K562 (cell line): ENCODE results near the gene FCRL4. TPM values are rescaled to one million over a fixed set of nuclear protein-coding genes. Genes with fewer than 3 reads are reported as not detected.

Experiments
- polyA plus RNA-seq, 8 experiments: library from polyadenylated mRNA; depleted of rRNA in 4 of 8; stranded (reverse) in 5 of 8; unstranded in 3 of 8; fragments of >200 nt; fragmentation: Nextera tagmentation in 2 of 8; fragmentation: Illumina TruSeq in 1 of 8; extraction: Ambion mirVana in 2 of 8; extraction: Trizol in 1 of 8; gene quantifications; 2 replicates each; pipeline versions ENCODE4 v1.2.1 to v1.2.3, GENCODE V29; 2011 to 2014; ENCODE audit warnings: inconsistent platforms in 1 of 8, missing spikeins in 1 of 8
- total RNA-seq, 7 experiments: library from RNA; depleted of rRNA in 6 of 7; stranded (reverse); fragments of >200 nt in 6 of 7; fragmentation: Illumina TruSeq in 2 of 7; extraction: Trizol in 2 of 7; gene quantifications; 2 replicates each; pipeline versions ENCODE4 v1.2.1 to v1.2.3, GENCODE V29; 2011 to 2021; ENCODE audit warnings: low replicate concordance in 1 of 7

Gene FCRL4
- total and polyA plus RNA-seq, 9 of the 15 experiments (the other 6 are each of a cell fraction or from before 2014, with no cell fraction given), result not detected

Other genes with a start within 250 kb of the FCRL4 start
- not detected in 2 replicates for gene FCRL5, start 45.6 kb downstream of the FCRL4 start, total RNA-seq (2014; rRNA removed)
- gene FCRL5, start 45.6 kb downstream of the FCRL4 start, total RNA-seq (2014; rRNA removed; fragmentation: Illumina TruSeq; extraction: Trizol), result not detected in 2 replicates
- gene FCRL5, start 45.6 kb downstream of the FCRL4 start, total RNA-seq (2015; rRNA removed; fragmentation: Illumina TruSeq; extraction: Trizol), result not detected in 2 replicates
- not detected in 2 replicates for gene FCRL5, start 45.6 kb downstream of the FCRL4 start, total RNA-seq (2021)
- not detected in 2 replicates for gene FCRL5, start 45.6 kb downstream of the FCRL4 start, polyA plus RNA-seq (2011; rRNA removed)
- not detected in 2 replicates for gene FCRL5, start 45.6 kb downstream of the FCRL4 start, polyA plus RNA-seq (2014; fragmentation: Illumina TruSeq; extraction: Trizol)
- gene FCRL5, start 45.6 kb downstream of the FCRL4 start, polyA plus RNA-seq (2014; fragmentation: Nextera tagmentation; extraction: Ambion mirVana), result not detected
- not detected in 2 replicates for gene FCRL5, start 45.6 kb downstream of the FCRL4 start, polyA plus RNA-seq (2014; rRNA removed)
- gene FCRL3, start 102.7 kb upstream of the FCRL4 start, total RNA-seq (2014; rRNA removed), result not detected in 2 replicates
- gene FCRL3, start 102.7 kb upstream of the FCRL4 start, total RNA-seq (2014; rRNA removed; fragmentation: Illumina TruSeq; extraction: Trizol), result not detected in 2 replicates
- gene FCRL3, start 102.7 kb upstream of the FCRL4 start, total RNA-seq (2015; rRNA removed; fragmentation: Illumina TruSeq; extraction: Trizol), result not detected in 2 replicates
- not detected in 2 replicates for gene FCRL3, start 102.7 kb upstream of the FCRL4 start, total RNA-seq (2021)
- not detected in 2 replicates for gene FCRL3, start 102.7 kb upstream of the FCRL4 start, polyA plus RNA-seq (2011; rRNA removed)
- gene FCRL3, start 102.7 kb upstream of the FCRL4 start, polyA plus RNA-seq (2014; fragmentation: Illumina TruSeq; extraction: Trizol), result not detected in 2 replicates
- not detected for gene FCRL3, start 102.7 kb upstream of the FCRL4 start, polyA plus RNA-seq (2014; fragmentation: Nextera tagmentation; extraction: Ambion mirVana)
- gene FCRL3, start 102.7 kb upstream of the FCRL4 start, polyA plus RNA-seq (2014; rRNA removed), result not detected in 2 replicates
- not detected in 2 replicates for gene FCRL2, start 179.0 kb upstream of the FCRL4 start, total RNA-seq (2014; rRNA removed)
- gene FCRL2, start 179.0 kb upstream of the FCRL4 start, total RNA-seq (2014; rRNA removed; fragmentation: Illumina TruSeq; extraction: Trizol), result not detected in 2 replicates
- gene FCRL2, start 179.0 kb upstream of the FCRL4 start, total RNA-seq (2015; rRNA removed; fragmentation: Illumina TruSeq; extraction: Trizol), result not detected in 2 replicates
- not detected in 2 replicates for gene FCRL2, start 179.0 kb upstream of the FCRL4 start, total RNA-seq (2021)
- gene FCRL2, start 179.0 kb upstream of the FCRL4 start, polyA plus RNA-seq (2011; rRNA removed), result not detected in 2 replicates
- not detected in 2 replicates for gene FCRL2, start 179.0 kb upstream of the FCRL4 start, polyA plus RNA-seq (2014; fragmentation: Illumina TruSeq; extraction: Trizol)
- gene FCRL2, start 179.0 kb upstream of the FCRL4 start, polyA plus RNA-seq (2014; fragmentation: Nextera tagmentation; extraction: Ambion mirVana), result not detected
- not detected in 2 replicates for gene FCRL2, start 179.0 kb upstream of the FCRL4 start, polyA plus RNA-seq (2014; rRNA removed)
- gene FCRL1, start 222.0 kb upstream of the FCRL4 start, total RNA-seq (2014; rRNA removed), result not detected in 2 replicates
- gene FCRL1, start 222.0 kb upstream of the FCRL4 start, total RNA-seq (2014; rRNA removed; fragmentation: Illumina TruSeq; extraction: Trizol), result not detected in 2 replicates
- gene FCRL1, start 222.0 kb upstream of the FCRL4 start, total RNA-seq (2015; rRNA removed; fragmentation: Illumina TruSeq; extraction: Trizol), result not detected in 2 replicates
- not detected in 2 replicates for gene FCRL1, start 222.0 kb upstream of the FCRL4 start, total RNA-seq (2021)
- gene FCRL1, start 222.0 kb upstream of the FCRL4 start, polyA plus RNA-seq (2011; rRNA removed), result not detected in 2 replicates
- not detected in 2 replicates for gene FCRL1, start 222.0 kb upstream of the FCRL4 start, polyA plus RNA-seq (2014; fragmentation: Illumina TruSeq; extraction: Trizol)
- not detected for gene FCRL1, start 222.0 kb upstream of the FCRL4 start, polyA plus RNA-seq (2014; fragmentation: Nextera tagmentation; extraction: Ambion mirVana)
- not detected in 2 replicates for gene FCRL1, start 222.0 kb upstream of the FCRL4 start, polyA plus RNA-seq (2014; rRNA removed)
- not detected in 2 replicates for gene CD5L, start 243.7 kb upstream of the FCRL4 start, total RNA-seq (2014; rRNA removed)
- gene CD5L, start 243.7 kb upstream of the FCRL4 start, total RNA-seq (2014; rRNA removed; fragmentation: Illumina TruSeq; extraction: Trizol), result not detected in 2 replicates
- not detected in 2 replicates for gene CD5L, start 243.7 kb upstream of the FCRL4 start, total RNA-seq (2015; rRNA removed; fragmentation: Illumina TruSeq; extraction: Trizol)
- gene CD5L, start 243.7 kb upstream of the FCRL4 start, total RNA-seq (2021), result not detected in 2 replicates
- not detected in 2 replicates for gene CD5L, start 243.7 kb upstream of the FCRL4 start, polyA plus RNA-seq (2011; rRNA removed)
- gene CD5L, start 243.7 kb upstream of the FCRL4 start, polyA plus RNA-seq (2014; fragmentation: Illumina TruSeq; extraction: Trizol), result not detected in 2 replicates
- gene CD5L, start 243.7 kb upstream of the FCRL4 start, polyA plus RNA-seq (2014; fragmentation: Nextera tagmentation; extraction: Ambion mirVana), result not detected
- not detected in 2 replicates for gene CD5L, start 243.7 kb upstream of the FCRL4 start, polyA plus RNA-seq (2014; rRNA removed)